NOMO-1 treated with DMSO at 0.1 percent for 48 hours (cell line): ENCODE results near the gene SPIRE1.

Experiments used
- DNase-seq: peaks from one replicate; lab custom pipeline; 2025; ENCODE audit not compliant: unreplicated experiment; lab: John Stamatoyannopoulos, UW

SPIRE1 gene

DNA sequence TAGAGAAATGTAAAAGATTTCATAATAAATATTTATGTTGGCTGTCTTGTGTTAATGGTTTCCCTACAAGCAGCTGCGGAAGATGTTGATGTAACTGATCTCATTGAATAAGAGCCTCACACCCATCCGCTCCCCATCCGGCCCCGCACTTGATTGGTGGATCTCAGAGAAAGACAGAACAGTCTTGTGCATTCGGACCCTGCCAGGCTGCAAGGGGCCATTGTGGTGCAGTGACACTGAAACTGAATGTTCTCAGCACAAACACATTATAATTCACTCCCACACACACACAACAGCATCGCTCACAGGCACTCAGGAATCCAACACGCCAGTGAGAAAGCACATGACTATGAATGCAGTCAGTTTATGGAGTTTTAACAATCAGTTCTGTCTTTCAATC is 202.4 kb downstream of the SPIRE1 start:
- no peak for DNase-seq

DNA sequence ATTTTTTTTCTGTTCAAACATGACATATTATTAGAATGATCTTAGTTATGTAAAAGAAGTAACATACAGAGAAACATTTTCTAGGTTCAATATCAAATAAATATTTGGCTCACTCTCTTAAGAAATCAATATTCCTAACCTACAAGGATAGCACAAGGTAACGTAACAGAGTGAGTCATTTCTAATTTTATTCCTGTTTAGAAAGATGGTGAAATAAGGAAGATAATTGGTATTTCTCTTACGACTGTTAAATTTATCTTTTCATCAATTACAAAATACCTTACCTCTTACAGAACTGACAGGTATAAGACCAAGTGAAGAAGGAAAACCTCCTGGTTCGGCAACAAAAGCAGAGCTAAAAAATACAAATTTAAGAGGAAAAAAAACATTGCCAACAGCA is 205.1 kb downstream of the SPIRE1 start:
- DNase-seq: no peak

DNA sequence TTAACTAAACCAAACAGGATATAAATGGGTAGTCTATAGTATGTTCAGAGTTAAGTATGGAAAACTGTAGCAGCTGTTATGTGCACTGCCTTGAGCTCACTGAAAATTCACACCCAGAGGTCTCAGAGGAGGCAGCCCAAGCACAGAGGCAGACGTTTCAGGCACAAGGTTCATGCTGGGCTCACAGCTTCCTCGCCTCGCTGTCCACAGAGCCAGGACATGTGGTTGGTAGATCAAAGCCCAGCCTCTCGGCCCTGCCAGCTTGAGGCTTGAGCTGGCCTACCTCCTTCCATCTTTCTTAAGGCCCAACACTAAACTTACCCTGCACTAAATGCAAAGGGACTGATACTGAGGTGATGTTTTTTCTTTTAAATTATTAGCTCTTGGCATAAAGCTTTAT is 206.5 kb downstream of the SPIRE1 start:
- no peak for DNase-seq

DNA sequence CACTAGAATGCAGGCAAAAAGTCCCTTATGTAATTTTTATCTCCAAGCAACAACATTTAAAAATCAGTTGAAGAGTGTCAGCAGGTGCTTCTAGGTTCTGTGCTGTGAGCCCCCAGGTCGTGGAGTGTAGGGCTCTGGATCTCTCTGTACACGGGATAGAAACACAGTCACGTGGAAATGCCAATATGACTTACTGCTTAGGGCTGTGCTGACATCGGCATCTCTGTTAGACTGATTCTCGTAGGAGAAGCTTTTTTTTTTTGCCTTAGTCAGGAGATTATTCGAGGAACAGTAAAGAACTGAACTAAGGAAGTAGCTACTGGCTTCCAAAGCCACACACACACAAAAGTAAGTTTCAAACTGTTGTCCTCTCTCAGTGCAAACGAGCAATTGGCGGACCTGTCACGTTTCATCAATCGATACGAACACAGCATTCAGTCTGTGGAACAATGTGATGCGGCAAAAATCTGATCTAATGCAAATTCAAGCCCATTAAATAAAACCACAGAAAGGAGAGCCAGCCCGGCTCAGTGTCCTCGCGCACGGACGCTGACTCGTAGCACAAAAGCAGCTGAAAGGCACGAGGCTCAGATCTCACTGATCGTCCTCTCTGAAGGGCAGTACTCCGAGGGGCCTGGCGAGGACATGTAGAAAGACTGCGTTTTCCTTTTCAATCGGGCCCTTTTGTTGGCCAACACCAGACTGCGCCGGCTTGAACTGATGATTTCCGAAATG is 208.7 kb downstream of the SPIRE1 start:
- no peak for DNase-seq

DNA sequence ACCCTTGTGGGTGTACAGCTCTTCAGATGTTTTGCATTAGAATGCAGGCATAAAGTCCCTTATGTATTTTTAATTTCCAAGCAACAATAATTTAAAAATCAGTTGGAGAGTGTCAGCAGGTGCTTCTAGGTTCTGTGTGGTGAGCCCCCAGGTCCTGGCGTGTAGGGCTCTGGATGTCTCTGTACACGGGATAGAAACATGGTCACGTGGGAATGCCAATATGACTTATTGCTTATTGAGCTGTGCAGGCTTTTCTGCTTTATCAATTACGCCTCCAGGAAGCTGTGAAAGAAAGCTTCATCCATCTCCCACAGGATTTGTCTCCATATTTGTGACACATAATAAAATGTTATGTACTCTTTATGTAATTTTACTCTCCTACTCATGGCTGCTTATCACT is 212.4 kb downstream of the SPIRE1 start:
- no peak for DNase-seq

DNA sequence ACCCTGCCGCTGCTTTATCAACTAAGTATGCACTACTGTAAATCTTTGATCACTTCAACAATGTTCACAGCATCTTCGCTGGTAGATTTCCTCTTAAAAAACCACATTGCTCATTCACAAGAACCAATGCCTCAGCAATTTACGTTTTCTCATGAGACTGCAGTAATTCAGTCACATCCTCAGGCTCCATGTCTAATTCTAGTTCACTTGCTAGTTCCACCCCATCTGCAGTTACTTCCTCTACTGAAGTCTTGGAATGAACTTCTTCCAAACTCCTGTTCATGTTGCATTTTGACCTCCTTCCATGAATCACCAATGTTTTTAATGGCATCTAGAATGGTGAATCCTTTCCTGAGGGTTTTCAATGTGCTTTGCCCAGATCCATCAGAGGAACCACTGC is 214.4 kb downstream of the SPIRE1 start:
- no peak for DNase-seq

DNA sequence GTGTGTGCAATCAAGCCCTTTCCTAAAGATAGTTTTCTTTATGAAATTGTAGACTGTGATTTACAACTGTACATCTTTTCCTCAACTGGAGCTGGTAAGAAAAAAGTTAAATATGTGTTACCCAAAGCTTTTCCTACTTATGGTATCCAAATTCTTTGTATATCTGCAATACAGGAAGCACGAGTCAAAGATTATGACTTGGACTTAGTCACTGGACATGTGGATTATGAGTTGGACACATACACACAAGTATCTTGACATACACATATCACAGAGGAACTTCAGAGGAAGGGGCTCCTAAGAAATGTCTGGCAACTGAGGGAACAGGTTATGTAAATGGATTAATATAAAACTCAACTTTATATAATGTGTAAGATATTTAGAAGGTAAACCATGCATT is 215.0 kb downstream of the SPIRE1 start:
- no peak for DNase-seq

DNA sequence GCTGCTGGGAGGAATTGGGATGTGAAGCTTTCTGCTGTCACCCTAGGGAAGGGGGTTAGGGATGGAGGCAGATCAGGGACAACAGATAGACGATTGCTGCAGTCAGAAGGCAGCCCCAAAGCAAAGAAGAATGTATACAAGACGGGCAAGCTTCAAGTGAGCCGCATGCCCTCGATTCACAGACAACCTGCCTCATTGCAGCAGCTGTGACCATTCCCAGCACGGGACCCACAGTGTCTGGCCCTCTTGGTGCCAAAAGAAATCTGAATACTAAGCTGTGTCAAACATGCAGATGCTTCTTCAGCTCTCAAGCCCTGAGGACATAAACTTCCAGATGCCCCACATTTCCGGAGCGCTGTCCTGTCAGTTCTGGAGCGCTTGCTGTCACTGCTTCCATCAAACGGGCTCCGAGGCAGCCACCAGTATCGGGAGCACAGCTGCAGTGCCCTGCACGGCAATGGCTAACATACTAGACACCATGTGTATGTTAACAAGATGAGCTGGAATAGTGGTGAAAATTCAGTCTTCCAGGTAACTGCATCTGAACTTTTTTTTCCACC is 216.4 kb downstream of the SPIRE1 start:
- DNase-seq: no peak

DNA sequence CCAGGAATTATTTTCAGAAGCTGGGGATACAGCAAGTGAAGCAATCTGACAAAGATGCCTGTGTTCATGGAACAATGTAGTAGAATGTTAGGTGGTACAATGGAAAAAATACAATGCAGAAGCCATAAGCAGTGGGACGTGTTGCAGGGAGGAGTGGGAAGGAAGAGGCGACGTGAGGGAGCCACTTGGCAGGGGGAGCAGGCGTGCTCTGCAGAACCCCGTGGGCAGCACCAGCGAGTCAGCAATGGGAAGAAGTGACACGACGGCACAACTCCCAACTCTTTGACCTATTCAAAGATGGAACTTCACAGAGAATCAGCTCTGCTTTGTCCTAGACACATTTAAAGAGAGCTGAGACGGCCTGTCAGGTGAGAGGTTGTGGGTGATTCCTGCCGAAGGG is 219.7 kb downstream of the SPIRE1 start:
- DNase-seq: no peak

DNA sequence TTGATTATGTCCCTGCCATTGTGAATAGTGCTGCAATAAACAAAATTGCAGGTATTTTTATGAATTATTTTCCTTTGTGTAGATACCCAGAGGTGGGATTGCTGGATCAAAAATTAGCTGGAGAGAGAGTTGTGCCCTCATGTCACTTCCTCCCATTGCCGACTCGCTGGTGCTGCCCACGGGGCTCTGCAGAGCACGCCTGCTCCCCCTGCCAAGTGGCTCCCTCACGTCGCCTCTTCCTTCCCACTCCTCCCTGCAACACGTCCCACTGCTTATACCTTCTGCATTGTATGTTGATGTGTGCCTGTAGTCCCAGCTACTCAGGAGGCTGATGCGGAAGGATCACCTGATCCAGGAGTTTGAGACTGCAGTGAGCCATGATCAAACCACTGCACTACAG is 222.0 kb downstream of the SPIRE1 start:
- DNase-seq: no peak

DNA sequence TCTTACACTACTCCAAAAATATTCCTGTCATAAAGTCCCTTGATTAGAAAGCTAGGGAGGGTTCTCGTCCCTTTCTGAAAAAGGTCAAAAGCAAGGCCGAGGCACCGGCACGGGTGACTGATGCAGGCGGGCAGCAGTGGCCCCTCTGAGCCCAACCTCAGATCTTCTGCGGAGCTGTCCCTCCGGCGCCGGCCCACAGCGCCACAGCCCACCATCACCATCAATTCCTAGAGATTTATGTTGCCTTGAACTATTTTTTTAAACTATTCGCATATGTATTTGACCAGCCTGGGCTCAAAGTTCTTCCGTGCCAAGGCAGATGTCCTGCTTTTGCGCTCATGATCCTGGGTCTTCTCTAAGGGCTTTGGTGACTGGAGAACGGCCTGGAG is 223.4 kb downstream of the SPIRE1 start:
- no peak for DNase-seq

DNA sequence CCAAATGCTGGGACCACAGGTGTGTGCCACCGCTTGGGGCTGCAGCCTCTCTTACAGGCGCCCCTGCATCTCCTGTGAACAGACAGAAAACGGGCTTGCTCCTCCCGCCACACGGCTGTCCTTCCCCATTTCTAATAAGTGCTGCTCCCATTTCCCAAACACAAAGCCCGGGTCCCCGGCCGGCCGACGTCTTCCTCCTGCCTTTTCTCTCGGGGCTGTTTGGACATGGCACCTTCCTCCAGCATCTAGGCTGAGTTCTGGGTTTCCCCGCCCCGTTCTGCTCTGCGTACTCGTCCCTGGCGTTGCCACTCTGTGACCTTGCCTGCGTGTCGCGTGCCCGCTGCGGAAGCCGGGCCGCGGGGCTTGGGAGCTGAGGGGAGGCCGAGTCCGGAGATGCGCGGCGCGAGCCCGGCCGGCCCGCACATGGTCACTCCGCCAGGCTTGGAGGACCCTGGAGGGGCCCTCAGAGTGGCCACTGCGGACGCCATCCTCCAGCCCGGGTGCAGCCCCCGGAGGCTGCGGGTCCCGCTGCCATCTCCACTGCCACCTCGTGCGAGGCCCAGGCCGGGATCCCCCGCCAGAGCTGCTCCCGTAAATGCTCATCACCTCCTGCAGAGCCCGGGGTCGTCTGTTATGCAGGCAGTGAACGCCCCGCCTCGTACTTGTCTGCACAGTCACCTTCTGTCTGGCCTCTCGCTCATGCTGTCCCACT is 223.9 kb downstream of the SPIRE1 start:
- no peak for DNase-seq

DNA sequence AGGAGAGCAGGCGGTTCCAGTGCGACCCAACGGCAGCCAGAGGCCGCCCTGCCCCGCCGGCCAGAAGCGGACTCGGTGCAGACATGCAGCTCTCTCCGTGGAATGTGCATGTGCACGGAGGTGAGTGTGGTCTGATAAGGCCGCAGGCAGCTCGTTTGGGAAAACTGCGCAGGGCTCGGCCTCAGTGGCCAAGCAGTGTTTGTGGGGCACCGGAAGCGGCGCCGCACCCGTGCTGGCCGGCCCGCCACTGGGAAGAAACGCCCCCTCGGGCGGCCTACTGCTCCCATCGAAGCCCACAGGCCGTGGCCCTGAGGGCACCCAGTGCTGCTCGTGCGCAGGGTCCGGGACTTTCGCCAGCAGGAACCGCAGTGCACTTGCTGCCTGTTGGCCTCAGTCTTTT is 225.0 kb downstream of the SPIRE1 start:
- no peak for DNase-seq

DNA sequence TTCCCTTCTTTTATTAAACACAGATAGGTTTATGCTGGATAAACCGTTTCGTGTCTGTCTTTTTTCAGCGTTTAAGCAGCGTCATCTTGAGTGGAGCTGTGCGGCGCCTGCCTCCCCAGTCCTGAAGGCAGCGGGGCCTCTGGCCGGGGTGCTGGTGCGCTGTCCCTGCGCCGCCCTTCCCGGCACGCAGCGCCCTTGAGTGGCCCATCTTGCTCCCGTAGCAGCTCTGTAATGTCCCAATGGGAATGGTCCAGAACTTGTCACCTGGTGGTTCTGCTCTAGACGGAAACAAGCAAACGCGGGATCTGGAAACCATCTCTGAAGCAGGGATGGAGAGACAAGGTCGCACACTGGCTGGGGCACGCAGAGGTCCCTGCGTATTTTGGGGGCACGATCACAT is 225.7 kb downstream of the SPIRE1 start:
- DNase-seq: no peak

DNA sequence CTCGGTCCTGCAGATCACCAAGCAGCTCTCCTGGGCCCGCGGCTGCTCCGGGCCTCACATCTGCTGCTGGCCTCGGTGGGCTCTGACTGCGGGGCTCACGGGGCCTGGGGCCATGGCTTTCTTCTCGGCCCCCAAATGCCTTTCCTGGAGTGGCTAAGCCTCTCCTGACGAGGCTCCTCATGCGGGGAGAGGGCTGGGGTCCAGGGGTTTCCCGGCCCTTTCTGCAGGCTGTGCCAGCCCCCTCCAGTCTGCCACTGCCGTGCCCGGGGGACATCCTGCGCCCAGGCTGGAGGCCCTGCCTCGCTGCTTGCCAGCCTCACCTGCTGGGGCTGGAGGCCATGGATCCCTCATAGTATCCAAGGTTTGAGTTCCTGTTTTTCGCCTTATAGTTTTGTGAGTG is 226.3 kb downstream of the SPIRE1 start:
- DNase-seq: no peak

DNA sequence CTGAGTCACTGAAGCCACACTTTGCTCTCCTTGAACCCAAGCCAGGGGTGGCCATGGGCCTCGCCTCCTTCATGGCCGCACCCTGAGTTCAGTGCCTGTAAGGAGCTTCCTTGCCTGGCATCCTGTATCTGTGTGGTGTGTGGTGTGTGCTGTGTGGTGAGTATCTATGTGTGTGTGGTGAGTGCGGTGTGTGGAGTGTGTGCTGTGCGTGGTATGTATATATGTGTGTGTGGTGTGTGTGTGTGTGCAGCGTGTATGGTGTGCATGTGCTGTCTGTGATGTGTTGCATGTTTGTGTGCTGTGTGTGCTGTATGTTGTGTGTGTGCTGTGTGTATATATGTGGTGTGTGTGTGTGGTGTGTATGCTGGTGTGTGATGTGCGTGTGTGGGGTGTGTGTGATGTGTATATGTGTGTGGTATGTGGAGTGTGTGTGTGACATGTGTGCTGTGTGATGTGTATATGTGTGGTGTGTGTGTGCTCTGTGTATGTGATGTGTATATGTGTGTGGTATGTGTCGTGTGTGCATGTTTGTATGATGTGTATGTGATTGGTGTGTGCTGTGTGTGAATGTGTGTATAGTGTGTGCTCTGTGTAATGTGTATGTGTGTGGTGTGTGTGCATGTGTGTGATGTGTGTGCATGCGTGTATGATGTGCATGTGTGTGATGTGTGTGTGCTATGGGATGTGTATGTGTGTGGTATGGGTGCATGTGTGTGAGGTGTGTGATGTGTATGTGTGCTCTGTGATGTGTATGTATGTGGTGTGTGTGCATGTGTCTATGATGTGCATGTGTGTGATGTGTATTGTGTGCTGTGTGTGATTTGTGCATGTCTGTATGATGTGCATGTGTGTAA is 227.5 kb downstream of the SPIRE1 start:
- DNase-seq: no peak

DNA sequence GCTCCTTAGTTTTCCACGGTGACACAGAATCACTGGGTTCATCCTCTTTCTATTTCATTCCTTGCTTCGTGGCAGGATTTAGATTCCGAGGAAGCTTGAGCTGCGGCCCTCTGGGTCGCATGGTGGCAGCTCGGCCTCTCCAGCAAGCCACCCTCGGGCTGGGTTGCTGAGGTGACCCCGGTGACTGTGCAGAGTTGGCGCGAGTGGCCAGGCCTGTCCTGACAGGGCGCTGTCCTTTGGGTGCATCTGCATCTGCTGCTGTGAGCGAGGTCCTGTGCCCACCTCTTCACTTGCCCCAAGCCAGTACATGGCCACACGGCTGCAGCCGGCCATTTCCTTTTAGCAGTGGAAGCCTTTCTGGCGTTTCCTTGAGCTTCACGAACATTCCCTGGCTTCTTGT is 228.4 kb downstream of the SPIRE1 start:
- no peak for DNase-seq

DNA sequence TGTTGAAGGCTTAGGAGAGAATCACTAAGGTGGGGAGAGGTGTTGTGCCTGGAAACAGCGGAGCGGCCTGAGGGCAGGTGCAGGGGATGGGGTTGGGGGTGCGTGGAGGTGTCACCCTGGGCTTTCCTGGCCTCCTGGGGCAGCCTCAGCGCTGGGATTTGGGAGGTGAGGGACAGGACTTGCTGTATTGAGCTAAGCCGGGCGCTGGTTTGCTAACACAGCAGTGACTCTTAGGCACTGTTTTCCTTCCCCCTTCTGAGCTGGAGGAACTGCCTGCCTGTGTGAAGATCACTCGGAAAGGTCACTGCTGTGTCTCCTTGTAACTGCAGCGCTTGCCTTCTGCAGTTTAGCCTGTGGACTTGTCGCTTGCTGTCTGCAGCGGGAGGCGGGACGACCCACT is 229.0 kb downstream of the SPIRE1 start:
- DNase-seq: no peak

DNA sequence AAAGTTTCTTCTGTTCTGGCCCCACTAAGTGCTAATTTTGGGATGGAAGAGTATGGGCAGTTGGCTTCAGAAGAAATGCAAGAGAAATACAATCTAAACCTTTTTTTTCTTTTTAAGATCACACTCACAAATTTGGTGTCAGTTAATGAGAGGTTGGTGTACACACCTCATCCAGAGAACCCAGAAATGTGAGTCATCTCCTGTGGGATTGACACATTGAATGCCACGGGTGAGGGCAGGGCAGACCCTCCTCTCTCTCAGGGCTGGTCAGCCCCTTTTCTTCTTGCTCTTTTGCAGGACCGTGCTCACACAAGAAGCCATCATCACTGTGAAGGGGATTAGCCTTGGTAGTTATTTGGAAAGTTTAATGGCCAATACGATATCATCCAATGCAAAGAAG is 231.0 kb downstream of the SPIRE1 start:
- no peak for DNase-seq

DNA sequence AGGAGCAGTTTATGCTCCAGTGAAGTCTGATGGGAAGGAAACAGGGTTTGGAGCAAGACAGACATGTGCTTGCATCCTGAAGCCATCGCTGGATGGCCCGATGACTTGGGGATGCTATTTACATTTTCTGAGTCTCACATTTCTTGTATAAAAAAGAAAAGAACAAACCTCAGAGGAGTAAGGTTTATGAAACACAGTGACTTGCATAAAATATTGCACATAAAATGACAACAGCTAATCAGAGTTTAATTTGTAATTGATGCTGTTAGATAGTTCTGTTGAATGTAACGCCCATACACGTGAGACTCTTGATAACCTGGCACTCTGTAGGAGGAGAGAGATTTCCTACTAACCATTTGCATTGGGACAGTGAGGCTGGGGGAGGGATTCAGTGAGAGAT is 233.7 kb downstream of the SPIRE1 start:
- no peak for DNase-seq

DNA sequence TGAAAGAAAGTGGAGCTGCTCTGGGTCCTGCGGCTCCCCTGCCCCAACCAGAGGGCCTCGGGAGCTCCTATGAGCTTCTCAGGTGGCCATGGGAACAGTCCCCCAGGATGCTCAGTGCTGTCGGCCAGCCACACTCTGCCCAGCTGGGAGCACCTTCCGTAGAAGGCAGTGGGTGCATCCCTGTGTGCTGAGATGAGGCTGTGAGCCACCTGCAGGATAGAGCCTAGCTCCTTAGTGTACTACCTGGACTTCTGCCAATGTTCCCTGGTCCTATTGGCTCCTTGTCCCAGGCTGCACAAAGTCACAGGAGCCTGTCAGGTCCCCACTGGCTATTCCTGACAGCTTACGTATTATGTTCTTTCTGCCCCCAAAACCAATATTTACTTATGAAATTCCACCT is 234.1 kb downstream of the SPIRE1 start:
- DNase-seq: no peak

DNA sequence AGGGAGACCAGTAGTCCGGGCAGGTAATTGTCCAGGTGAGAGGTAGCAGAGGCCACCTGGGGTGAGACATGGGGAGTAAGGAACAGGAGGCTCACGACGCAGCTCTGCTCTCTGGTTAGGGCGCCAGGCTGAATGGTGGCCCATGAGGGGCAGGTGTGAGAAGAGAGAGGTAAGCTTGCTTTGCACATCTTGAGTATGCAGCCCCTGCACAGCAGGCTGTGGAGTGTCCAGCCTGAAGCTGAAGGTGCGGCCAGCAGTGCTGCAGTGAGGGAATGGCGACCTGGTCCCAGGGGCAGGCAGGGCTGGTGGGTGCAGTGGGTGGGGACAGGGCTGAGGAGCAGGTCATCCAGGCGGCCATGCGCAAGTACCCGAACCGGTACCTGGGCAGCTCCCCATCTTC is 234.5 kb downstream of the SPIRE1 start:
- no peak for DNase-seq
